Ovary (tissue), 3 donors: ENCODE results near the gene DNMT1.

Source experiments
- POLR2A ChIP-seq: fragments of 450-650 bp; IDR thresholded peaks from one replicate; pipeline ENCODE4 v1.6.1; 2017; ENCODE audit warnings: antibody characterized with exemption, mild to moderate bottlenecking, moderate library complexity
- TF ChIP-seq, protein P1 (sequence below), 3 donors: fragments of 450-650 bp in 2 of 3; fragments of 200-600 bp in 1 of 3; IDR thresholded peaks; one replicate each; pipeline versions ENCODE4 v1.5.1 to v1.8.0; 2016 to 2022; ENCODE audit warnings: antibody characterized with exemption in 3 of 3, mild to moderate bottlenecking in 1 of 3
- donor health status: DM: no; HTN: no; CAD: no.

DNA sequence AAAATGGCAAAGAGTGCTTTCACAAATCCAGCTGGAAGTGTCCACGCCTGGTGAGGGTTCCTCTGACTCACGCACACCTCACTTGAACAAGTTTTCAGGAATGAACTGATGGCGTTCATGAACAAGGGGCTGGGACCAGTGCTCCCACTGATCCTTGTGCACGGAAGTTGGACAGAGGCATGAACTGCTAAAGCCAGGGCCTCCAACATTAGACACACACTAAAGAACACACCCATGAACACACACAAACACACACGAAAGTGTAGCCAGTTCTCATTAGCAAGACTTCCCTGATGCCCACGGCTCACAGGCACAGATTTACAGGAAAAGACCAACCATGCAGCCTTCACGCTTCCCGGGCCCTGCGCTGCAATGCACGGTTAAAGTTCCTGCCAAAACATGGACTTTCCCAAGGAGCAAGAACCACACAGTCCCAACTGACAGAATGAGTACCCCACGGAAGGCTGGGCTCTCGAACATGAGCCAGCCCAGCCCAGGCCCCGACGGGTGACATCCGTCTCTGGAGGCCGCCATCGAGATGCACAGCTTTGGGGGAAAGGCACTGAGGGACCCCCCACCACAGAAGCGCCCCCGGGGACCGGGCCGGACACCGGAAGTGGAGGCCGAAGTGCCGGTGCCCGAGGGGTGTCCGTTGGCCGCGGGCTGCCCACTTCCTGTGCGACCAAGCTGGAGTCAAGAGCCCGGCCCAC, 808 bp downstream of the DNMT1 start:
- TF ChIP-seq, protein P1, sequence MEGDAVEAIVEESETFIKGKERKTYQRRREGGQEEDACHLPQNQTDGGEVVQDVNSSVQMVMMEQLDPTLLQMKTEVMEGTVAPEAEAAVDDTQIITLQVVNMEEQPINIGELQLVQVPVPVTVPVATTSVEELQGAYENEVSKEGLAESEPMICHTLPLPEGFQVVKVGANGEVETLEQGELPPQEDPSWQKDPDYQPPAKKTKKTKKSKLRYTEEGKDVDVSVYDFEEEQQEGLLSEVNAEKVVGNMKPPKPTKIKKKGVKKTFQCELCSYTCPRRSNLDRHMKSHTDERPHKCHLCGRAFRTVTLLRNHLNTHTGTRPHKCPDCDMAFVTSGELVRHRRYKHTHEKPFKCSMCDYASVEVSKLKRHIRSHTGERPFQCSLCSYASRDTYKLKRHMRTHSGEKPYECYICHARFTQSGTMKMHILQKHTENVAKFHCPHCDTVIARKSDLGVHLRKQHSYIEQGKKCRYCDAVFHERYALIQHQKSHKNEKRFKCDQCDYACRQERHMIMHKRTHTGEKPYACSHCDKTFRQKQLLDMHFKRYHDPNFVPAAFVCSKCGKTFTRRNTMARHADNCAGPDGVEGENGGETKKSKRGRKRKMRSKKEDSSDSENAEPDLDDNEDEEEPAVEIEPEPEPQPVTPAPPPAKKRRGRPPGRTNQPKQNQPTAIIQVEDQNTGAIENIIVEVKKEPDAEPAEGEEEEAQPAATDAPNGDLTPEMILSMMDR (IDR thresholded peaks at IDR 0.05): no peak
- no peak for TF ChIP-seq POLR2A
